ENCODE results near the gene PITPNM2. TPM values are rescaled to one million over a fixed set of nuclear protein-coding genes. Genes with fewer than 3 reads are reported as not detected.

Gene PITPNM2
- polyA plus RNA-seq, 3 donors: 6.9 to 9.7 (median 7.7) TPM

GRCh38 chr12:123129621-123130020 lies 21.3 kb downstream of the PITPNM2 start:
- no peak for DNase-seq (ENCODE audit: extremely low read depth in 1 of 11, low read depth in 9 of 11, low spot score in 4 of 11)

GRCh38 chr12:123127182-123127495 lies 23.8 kb downstream of the PITPNM2 start:
- DNase-seq (ENCODE audit: extremely low read depth in 1 of 11, low read depth in 9 of 11, low spot score in 4 of 11): no peak

GRCh38 chr12:123126294-123127181 lies 24.4 kb downstream of the PITPNM2 start:
- DNase-seq (ENCODE audit: extremely low read depth in 1 of 11, low read depth in 9 of 11, low spot score in 4 of 11): no peak

- DNase-seq (ENCODE audit: extremely low read depth in 1 of 11, low read depth in 9 of 11, low spot score in 4 of 11): no peak
Observed at GRCh38 chr12:123122626-123123025, 28.3 kb downstream of the PITPNM2 start.

- no peak for DNase-seq (ENCODE audit: extremely low read depth in 1 of 11, low read depth in 9 of 11, low spot score in 4 of 11)
Observed at GRCh38 chr12:123121670-123122069, 29.2 kb downstream of the PITPNM2 start.

- DNase-seq (ENCODE audit: extremely low read depth in 1 of 11, low read depth in 9 of 11, low spot score in 4 of 11): no peak
Observed at GRCh38 chr12:123120452-123121166, 30.3 kb downstream of the PITPNM2 start.

GRCh38 chr12:123119808-123120207 lies 31.1 kb downstream of the PITPNM2 start:
- DNase-seq (ENCODE audit: extremely low read depth in 1 of 11, low read depth in 9 of 11, low spot score in 4 of 11): no peak

- no peak for DNase-seq (ENCODE audit: extremely low read depth in 1 of 11, low read depth in 9 of 11, low spot score in 4 of 11)
Observed at GRCh38 chr12:123118497-123118896, 32.4 kb downstream of the PITPNM2 start.

GRCh38 chr12:123115409-123116121 lies 35.3 kb downstream of the PITPNM2 start:
- DNase-seq (ENCODE audit: extremely low read depth in 1 of 11, low read depth in 9 of 11, low spot score in 4 of 11): peak in 3 of 11 donors; percentile 59 to 69 (median 63)

- DNase-seq (ENCODE audit: extremely low read depth in 1 of 11, low read depth in 9 of 11, low spot score in 4 of 11): no peak
Observed at GRCh38 chr12:123114304-123115083, 36.4 kb downstream of the PITPNM2 start.

GRCh38 chr12:123113026-123113425 lies 37.9 kb downstream of the PITPNM2 start:
- DNase-seq (ENCODE audit: extremely low read depth in 1 of 11, low read depth in 9 of 11, low spot score in 4 of 11): no peak

- DNase-seq (ENCODE audit: extremely low read depth in 1 of 11, low read depth in 9 of 11, low spot score in 4 of 11): no peak
Observed at GRCh38 chr12:123111498-123112165, 39.3 kb downstream of the PITPNM2 start.

- DNase-seq (ENCODE audit: extremely low read depth in 1 of 11, low read depth in 9 of 11, low spot score in 4 of 11): no peak
Observed at GRCh38 chr12:123109319-123109772, 41.5 kb downstream of the PITPNM2 start.

GRCh38 chr12:123108682-123109066 lies 42.2 kb downstream of the PITPNM2 start:
- no peak for DNase-seq (ENCODE audit: extremely low read depth in 1 of 11, low read depth in 9 of 11, low spot score in 4 of 11)

GRCh38 chr12:123107926-123108681 lies 42.8 kb downstream of the PITPNM2 start:
- DNase-seq (ENCODE audit: extremely low read depth in 1 of 11, low read depth in 9 of 11, low spot score in 4 of 11): no peak

GRCh38 chr12:123106640-123107359 lies 44.1 kb downstream of the PITPNM2 start:
- no peak for DNase-seq (ENCODE audit: extremely low read depth in 1 of 11, low read depth in 9 of 11, low spot score in 4 of 11)

- no peak for DNase-seq (ENCODE audit: extremely low read depth in 1 of 11, low read depth in 9 of 11, low spot score in 4 of 11)
Observed at GRCh38 chr12:123105211-123105826, 45.6 kb downstream of the PITPNM2 start.

Data from renal cortex interstitium (tissue), 11 donors.